Tibial nerve (tissue), 4 donors: ENCODE results near the gene ANKRD6. TPM values are rescaled to one million over a fixed set of nuclear protein-coding genes. Genes with fewer than 3 reads are reported as not detected.

ENCODE experiments used
- DNase-seq, 2 donors: peaks; one replicate each; pipeline ENCODE4 v3.0.0-alpha.2; 2019; ENCODE audit warnings: low spot score in 2 of 2
- H3K27ac ChIP-seq, 4 donors: fragments of 200-600 bp; sonication (generic) in 3 of 4; one replicate each; pipeline ENCODE4 v1.5.1; 2017 to 2019; ENCODE audit warnings: mild to moderate bottlenecking in 1 of 4
- H3K27me3 ChIP-seq, 2 donors: fragments of 200-600 bp; sonication (generic) in 1 of 2; one replicate each; pipeline versions ENCODE4 v1.5.1 to v1.6.0; 2017 to 2019
- H3K36me3 ChIP-seq, 3 donors: fragments of 200-600 bp; sonication (generic); one replicate each; pipeline ENCODE4 v1.5.1; 2018 to 2019
- H3K4me1 ChIP-seq, 4 donors: fragments of 200-600 bp; sonication (generic) in 3 of 4; one replicate each; pipeline ENCODE4 v1.5.1; 2017 to 2019
- H3K4me3 ChIP-seq, 4 donors: fragments of 200-600 bp; sonication (generic) in 3 of 4; one replicate each; pipeline ENCODE4 v1.5.1; 2017 to 2019; ENCODE audit warnings: mild to moderate bottlenecking in 1 of 4, moderate library complexity in 1 of 4
- H3K9me3 ChIP-seq, 4 donors: fragments of 200-600 bp; sonication (generic) in 3 of 4; one replicate each; pipeline ENCODE4 v1.5.1; 2017 to 2019
- EP300 ChIP-seq, 2 donors: sonication (generic); formaldehyde crosslinking; IDR thresholded peaks; one replicate each; pipeline ENCODE4 v1.6.1; 2017; ENCODE audit warnings: antibody characterized with exemption in 2 of 2, mild to moderate bottlenecking in 1 of 2
- POLR2A ChIP-seq, 2 donors: fragments of 450-650 bp; IDR thresholded peaks; one replicate each; pipeline ENCODE4 v1.6.1; 2017; ENCODE audit warnings: antibody characterized with exemption in 2 of 2, mild to moderate bottlenecking in 2 of 2, moderate library complexity in 2 of 2
- WGBS, 2 donors: methylation state at CpG; one replicate each; pipeline ENCODE4 v1.1.5; 2018; 5-methylcytosine and 5-hydroxymethylcytosine counted together
- total RNA-seq, 4 donors: library from RNA; depleted of rRNA; stranded (reverse); fragments of >200 nt; gene quantifications; one replicate each; pipeline ENCODE4 v1.1.0, GENCODE V29; 2016
- TF ChIP-seq, protein P1 (sequence below), 5 experiments: fragments of 200-600 bp in 3 of 5; fragments of 450-650 bp in 2 of 5; sonication (generic) in 3 of 5; IDR thresholded peaks; one replicate each; pipeline ENCODE4 v1.5.1; 2016 to 2019; ENCODE audit warnings: antibody characterized with exemption in 5 of 5, mild to moderate bottlenecking in 3 of 5, moderate library complexity in 2 of 5

Gene ANKRD6
- total RNA-seq, 4 donors from 2014 or later, result 10.1 to 22.8 (median 13.0) TPM

DNA sequence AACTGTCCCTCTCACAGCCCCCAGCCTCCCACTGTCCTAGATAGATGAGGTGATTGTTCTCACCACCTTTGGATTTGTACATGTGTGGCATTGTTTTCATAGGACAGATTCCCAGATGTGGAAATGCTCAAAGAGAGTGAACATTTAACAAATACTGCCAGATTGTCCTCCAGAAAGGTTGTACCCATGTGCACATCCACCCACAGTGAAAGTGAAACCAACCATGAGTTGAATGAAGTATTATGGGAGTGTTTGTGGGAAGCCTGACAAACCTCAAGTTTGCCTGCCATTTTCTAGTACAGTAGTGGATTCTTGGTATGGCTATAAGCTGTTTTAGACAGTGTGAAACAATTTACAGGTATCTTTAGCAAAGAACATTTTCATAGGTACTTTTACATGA, 42.7 kb downstream of the ANKRD6 start:
- H3K36me3 ChIP-seq, result no peaks in the 10 kb centered on the region
- no peaks in the 10 kb centered on the region for H3K9me3 ChIP-seq
- no peak overlapping the region for H3K27ac ChIP-seq
- H3K4me1 ChIP-seq, result peaks cover 0 to 12% (median 3%) of the 10 kb centered on the region in 4 donors
- DNase-seq, result no peak
- TF ChIP-seq POLR2A (IDR thresholded peaks at IDR 0.05) (no peak), EP300 (IDR thresholded peaks at IDR 0.05) (no peak)
- TF ChIP-seq, protein P1, sequence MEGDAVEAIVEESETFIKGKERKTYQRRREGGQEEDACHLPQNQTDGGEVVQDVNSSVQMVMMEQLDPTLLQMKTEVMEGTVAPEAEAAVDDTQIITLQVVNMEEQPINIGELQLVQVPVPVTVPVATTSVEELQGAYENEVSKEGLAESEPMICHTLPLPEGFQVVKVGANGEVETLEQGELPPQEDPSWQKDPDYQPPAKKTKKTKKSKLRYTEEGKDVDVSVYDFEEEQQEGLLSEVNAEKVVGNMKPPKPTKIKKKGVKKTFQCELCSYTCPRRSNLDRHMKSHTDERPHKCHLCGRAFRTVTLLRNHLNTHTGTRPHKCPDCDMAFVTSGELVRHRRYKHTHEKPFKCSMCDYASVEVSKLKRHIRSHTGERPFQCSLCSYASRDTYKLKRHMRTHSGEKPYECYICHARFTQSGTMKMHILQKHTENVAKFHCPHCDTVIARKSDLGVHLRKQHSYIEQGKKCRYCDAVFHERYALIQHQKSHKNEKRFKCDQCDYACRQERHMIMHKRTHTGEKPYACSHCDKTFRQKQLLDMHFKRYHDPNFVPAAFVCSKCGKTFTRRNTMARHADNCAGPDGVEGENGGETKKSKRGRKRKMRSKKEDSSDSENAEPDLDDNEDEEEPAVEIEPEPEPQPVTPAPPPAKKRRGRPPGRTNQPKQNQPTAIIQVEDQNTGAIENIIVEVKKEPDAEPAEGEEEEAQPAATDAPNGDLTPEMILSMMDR (IDR thresholded peaks at IDR 0.05), result no peak
- H3K27me3 ChIP-seq, result no peaks in the 10 kb centered on the region
- no peak overlapping the region for H3K4me3 ChIP-seq

DNA sequence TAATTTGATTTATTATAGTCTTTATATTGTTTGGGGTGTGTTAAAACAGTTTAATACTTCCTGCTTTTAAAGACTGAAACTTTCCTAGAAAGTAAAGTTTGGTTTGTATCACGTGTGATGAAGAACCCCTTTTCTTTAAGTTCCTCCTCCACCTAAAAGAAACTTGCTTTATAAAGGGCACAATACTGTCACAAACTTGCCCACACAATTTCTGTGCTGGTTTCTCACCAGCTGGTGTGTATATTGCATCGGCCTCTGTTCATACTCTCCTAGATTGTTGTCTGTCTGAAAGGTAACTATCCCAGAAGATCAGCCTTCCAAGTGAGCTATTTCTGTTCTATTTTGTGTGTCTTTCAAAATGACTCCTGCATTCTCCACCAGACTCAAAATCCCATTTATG, 46.9 kb downstream of the ANKRD6 start:
- WGBS, 2 donors, result 85 to 88% methylated on average over 2 of the region's 2 CpGs
- Histone ChIP-seq H3K27me3 (no peaks in the 10 kb centered on the region), H3K4me3 (no peak overlapping the region), H3K4me1 (peaks cover 0 to 38% (median 13%) of the 10 kb centered on the region in 4 donors), H3K9me3 (no peaks in the 10 kb centered on the region), H3K36me3 (no peaks in the 10 kb centered on the region), H3K27ac (no peak overlapping the region)
- no peak for DNase-seq
- TF ChIP-seq POLR2A (IDR thresholded peaks at IDR 0.05) (no peak), EP300 (IDR thresholded peaks at IDR 0.05) (no peak)
- TF ChIP-seq, protein P1 (IDR thresholded peaks at IDR 0.05), result no peak

- TF ChIP-seq EP300 (IDR thresholded peaks at IDR 0.05) (no peak), POLR2A (IDR thresholded peaks at IDR 0.05) (no peak)
- TF ChIP-seq, protein P1 (IDR thresholded peaks at IDR 0.05), result no peak
- H3K4me1 ChIP-seq, result peaks cover 0 to 31% (median 10%) of the 10 kb centered on the region in 4 donors
- no peaks in the 10 kb centered on the region for H3K36me3 ChIP-seq
- H3K4me3 ChIP-seq, result no peak overlapping the region
- H3K9me3 ChIP-seq, result no peaks in the 10 kb centered on the region
- 85 to 92% methylated on average over 1 of the region's 1 CpG for WGBS, 2 donors
- H3K27me3 ChIP-seq, result no peaks in the 10 kb centered on the region
- no peak overlapping the region for H3K27ac ChIP-seq
- DNase-seq, result no peak
These were observed 48.7 kb downstream of the ANKRD6 start for GRCh38 chr6:89481695-89482094.

GRCh38 chr6:89482126-89482525, 49.2 kb downstream of the ANKRD6 start:
- peak overlapping the region in 1 of 4 donors; percentile 29 for H3K27ac ChIP-seq

GRCh38 chr6:89483111-89483720, 50.3 kb downstream of the ANKRD6 start:
- TF ChIP-seq, protein P1 (IDR thresholded peaks at IDR 0.05), result no peak
- H3K36me3 ChIP-seq, result no peaks in the 10 kb centered on the region
- H3K27ac ChIP-seq, result peak overlapping the region in 2 of 4 donors; percentile 52 to 73
- H3K9me3 ChIP-seq, result no peaks in the 10 kb centered on the region
- no peaks in the 10 kb centered on the region for H3K27me3 ChIP-seq
- DNase-seq, result no peak
- no peak overlapping the region for H3K4me3 ChIP-seq
- peaks cover 0 to 31% (median 10%) of the 10 kb centered on the region in 4 donors for H3K4me1 ChIP-seq
- 33 to 35% methylated on average over 7 of the region's 7 CpGs for WGBS, 2 donors

More at GRCh38 chr6:89482126-89482525, 49.2 kb downstream of the ANKRD6 start:
- no peak for DNase-seq
- Histone ChIP-seq H3K4me1 (peaks cover 0 to 31% (median 10%) of the 10 kb centered on the region in 4 donors), H3K36me3 (no peaks in the 10 kb centered on the region), H3K9me3 (no peaks in the 10 kb centered on the region), H3K27me3 (no peaks in the 10 kb centered on the region), H3K4me3 (no peak overlapping the region)
- TF ChIP-seq EP300 (IDR thresholded peaks at IDR 0.05) (no peak), POLR2A (IDR thresholded peaks at IDR 0.05) (no peak)
- TF ChIP-seq, protein P1 (IDR thresholded peaks at IDR 0.05), result no peak
- 38 to 39% methylated on average over 1 of the region's 1 CpG for WGBS, 2 donors
